Measurements from ENCODE around the gene SPAG9.
"Not testable (repeated sequence)": the region's sequence is repeated elsewhere in the genome, so short reads cannot be mapped to it uniquely, and the experiment has no call there.

DNA sequence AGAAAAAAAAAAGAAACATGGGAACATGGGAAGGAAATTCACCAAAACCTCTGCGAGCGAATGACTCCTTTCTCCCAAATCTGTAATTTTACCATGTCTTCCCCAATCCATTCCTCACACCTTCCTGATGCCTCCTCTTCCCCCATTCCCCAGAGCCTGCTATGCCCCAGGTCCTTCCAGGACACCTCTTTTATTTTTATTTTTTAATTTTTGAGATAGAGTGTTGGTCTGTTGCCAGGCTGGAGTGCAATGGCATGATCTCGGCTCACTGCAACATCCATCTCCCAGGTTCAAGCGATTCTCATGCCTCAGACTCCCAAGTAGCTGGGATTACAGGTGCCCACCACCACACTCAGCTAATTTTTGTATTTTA is 179.0 kb downstream of the SPAG9 start:
- TF ChIP-seq CTCF (IDR thresholded peaks at IDR 0.05); POLR2A (IDR thresholded peaks at IDR 0.05; ENCODE audit: low read depth); POLR2AphosphoS5 (IDR thresholded peaks at IDR 0.05); EP300 (IDR thresholded peaks at IDR 0.05): not testable (repeated sequence)
